Mesendoderm (in vitro differentiated cells): ENCODE measurements around the gene SDSL.

ENCODE experiments used
- DNase-seq: peaks from one replicate; pipeline ENCODE4 v3.0.0; 2013
- H2AK5ac ChIP-seq: 2 replicates; pipeline ENCODE4 v1.6.1; 2013; ENCODE audit warnings: low read length, inconsistent platforms
- H2BK120ac ChIP-seq: 2 replicates; pipeline ENCODE4 v1.6.1; 2013; ENCODE audit warnings: low read depth, mild to moderate bottlenecking, low read length, moderate library complexity, mixed read lengths
- H2BK15ac ChIP-seq: replicated peaks from 2 replicates; pipeline ENCODE4 v1.6.1; 2013; ENCODE audit warnings: low read depth, mild to moderate bottlenecking, moderate library complexity
- H2BK5ac ChIP-seq: 2 replicates; pipeline ENCODE4 v1.6.1; 2013; ENCODE audit warnings: low read length, inconsistent platforms
- H3K18ac ChIP-seq: 2 replicates; pipeline ENCODE4 v1.6.1; 2013; ENCODE audit warnings: mild to moderate bottlenecking, low read length, mixed read lengths
- H3K23ac ChIP-seq: one replicate; pipeline ENCODE4 v1.6.1; 2013; ENCODE audit warnings: low read length
- H3K27ac ChIP-seq: 2 replicates; pipeline ENCODE4 v1.5.1; 2013; ENCODE audit warnings: low read depth, mild to moderate bottlenecking, inconsistent platforms, low read length, moderate library complexity
- H3K27me3 ChIP-seq: 2 replicates; pipeline ENCODE4 v1.6.1; 2013; ENCODE audit warnings: low read length, control low read depth, mild to moderate bottlenecking, inconsistent platforms; ENCODE audit not compliant: insufficient read depth, poor library complexity
- H3K36me3 ChIP-seq: 2 replicates; pipeline ENCODE4 v1.6.1; 2013; ENCODE audit warnings: low read length, inconsistent platforms; ENCODE audit not compliant: control insufficient read depth, insufficient read depth
- H3K4ac ChIP-seq: one replicate; pipeline ENCODE4 v1.6.1; 2013; ENCODE audit warnings: low read depth, mild to moderate bottlenecking, low read length, moderate library complexity
- H3K4me1 ChIP-seq: 2 replicates; pipeline ENCODE4 v1.6.1; 2013; ENCODE audit warnings: low read depth, low read length, inconsistent platforms; ENCODE audit not compliant: control insufficient read depth
- H3K4me2 ChIP-seq: 2 replicates; pipeline ENCODE4 v1.6.1; 2013; ENCODE audit warnings: low read length
- H3K4me3 ChIP-seq: 2 replicates; pipeline ENCODE4 v1.5.1; 2013; ENCODE audit warnings: mild to moderate bottlenecking, low read length
- H3K56ac ChIP-seq: one replicate; pipeline ENCODE4 v1.6.1; 2013; ENCODE audit warnings: low read length
- H3K79me1 ChIP-seq: 2 replicates; pipeline ENCODE4 v1.6.1; 2013; ENCODE audit warnings: low read length, inconsistent platforms
- H3K79me2 ChIP-seq: 2 replicates; pipeline ENCODE4 v1.6.1; 2013; ENCODE audit warnings: mild to moderate bottlenecking, low read length; ENCODE audit not compliant: control insufficient read depth, insufficient read depth
- H3K9ac ChIP-seq: 2 replicates; pipeline ENCODE4 v1.6.1; 2013; ENCODE audit warnings: low read length, inconsistent platforms
- H4K5ac ChIP-seq: one replicate; pipeline ENCODE4 v1.6.1; 2013; ENCODE audit warnings: low read length
- H4K8ac ChIP-seq: one replicate; pipeline ENCODE4 v1.6.1; 2013; ENCODE audit warnings: low read depth, mild to moderate bottlenecking, control low read depth, low read length, moderate library complexity
- WGBS: extraction: QIAGEN DNeasy Blood & Tissue Kit; methylation state at CpG from one replicate; pipeline ENCODE4 v1.1.7; 2013; ENCODE audit warnings: low lambda C conversion rate, missing lambda C conversion rate; ENCODE audit not compliant: insufficient coverage; ENCODE audit errors: extremely low coverage; 5-methylcytosine and 5-hydroxymethylcytosine counted together

SDSL gene

GRCh38 chr12:113437729-113438100, 15.5 kb downstream of the SDSL start:
- no peak overlapping the region for H2BK5ac ChIP-seq
- no peak overlapping the region for H3K18ac ChIP-seq
- no peak overlapping the region for H4K5ac ChIP-seq
- no peak overlapping the region for H2AK5ac ChIP-seq
- no peak overlapping the region for H3K56ac ChIP-seq
- no peaks in the 10 kb centered on the region for H3K79me2 ChIP-seq
- no CpG with 5 or more reads among the region's 9 CpGs for WGBS
- H2BK120ac ChIP-seq: no peak overlapping the region
- no peak overlapping the region for H2BK15ac ChIP-seq
- no peak overlapping the region for H4K8ac ChIP-seq
- DNase-seq: no peak
- no peak overlapping the region for H3K27ac ChIP-seq
- H3K4me3 ChIP-seq: no peak overlapping the region
- H3K27me3 ChIP-seq: no peaks in the 10 kb centered on the region
- no peak overlapping the region for H3K23ac ChIP-seq
- H3K4ac ChIP-seq: no peak overlapping the region
- H3K79me1 ChIP-seq: no peaks in the 10 kb centered on the region
- H3K36me3 ChIP-seq: no peaks in the 10 kb centered on the region
- H3K9ac ChIP-seq: no peak overlapping the region
- no peak overlapping the region for H3K4me2 ChIP-seq
- no peaks in the 10 kb centered on the region for H3K4me1 ChIP-seq

GRCh38 chr12:113438523-113439300, 16.5 kb downstream of the SDSL start:
- Histone ChIP-seq H2BK120ac (no peak overlapping the region), H3K4me3 (no peak overlapping the region), H2BK15ac (no peak overlapping the region), H3K23ac (no peak overlapping the region), H3K4me2 (no peak overlapping the region), H4K5ac (no peak overlapping the region), H3K4ac (no peak overlapping the region), H2AK5ac (no peak overlapping the region), H3K9ac (no peak overlapping the region), H3K56ac (no peak overlapping the region), H2BK5ac (no peak overlapping the region), H3K18ac (no peak overlapping the region), H3K4me1 (no peaks in the 10 kb centered on the region), H3K27me3 (no peaks in the 10 kb centered on the region), H4K8ac (no peak overlapping the region), H3K79me1 (no peaks in the 10 kb centered on the region), H3K36me3 (no peaks in the 10 kb centered on the region), H3K27ac (no peak overlapping the region), H3K79me2 (no peaks in the 10 kb centered on the region)
- DNase-seq: no peak
- 100% methylated on average over 2 of the region's 4 CpGs for WGBS

GRCh38 chr12:113439301-113439597, 17.1 kb downstream of the SDSL start:
- H3K36me3 ChIP-seq: no peaks in the 10 kb centered on the region
- no peak overlapping the region for H3K27ac ChIP-seq
- H3K4me1 ChIP-seq: no peaks in the 10 kb centered on the region
- H3K4me2 ChIP-seq: no peak overlapping the region
- no peak overlapping the region for H4K8ac ChIP-seq
- no peak overlapping the region for H2AK5ac ChIP-seq
- no peak overlapping the region for H3K4me3 ChIP-seq
- H3K9ac ChIP-seq: no peak overlapping the region
- WGBS: 100% methylated on average over 1 of the region's 4 CpGs
- H3K27me3 ChIP-seq: no peaks in the 10 kb centered on the region
- H3K23ac ChIP-seq: no peak overlapping the region
- H3K79me1 ChIP-seq: no peaks in the 10 kb centered on the region
- DNase-seq: no peak
- H3K79me2 ChIP-seq: no peaks in the 10 kb centered on the region
- no peak overlapping the region for H3K56ac ChIP-seq
- no peak overlapping the region for H4K5ac ChIP-seq
- no peak overlapping the region for H2BK15ac ChIP-seq
- H3K4ac ChIP-seq: no peak overlapping the region
- H3K18ac ChIP-seq: no peak overlapping the region
- no peak overlapping the region for H2BK120ac ChIP-seq
- no peak overlapping the region for H2BK5ac ChIP-seq

- Histone ChIP-seq H3K23ac (no peak overlapping the region), H3K9ac (no peak overlapping the region), H3K27ac (no peak overlapping the region), H2BK5ac (no peak overlapping the region), H2BK15ac (no peak overlapping the region), H3K36me3 (no peaks in the 10 kb centered on the region), H3K4me2 (no peak overlapping the region), H4K5ac (no peak overlapping the region), H3K79me1 (no peaks in the 10 kb centered on the region), H3K56ac (no peak overlapping the region), H3K79me2 (no peaks in the 10 kb centered on the region), H2AK5ac (no peak overlapping the region), H3K27me3 (no peaks in the 10 kb centered on the region), H3K4me1 (no peaks in the 10 kb centered on the region), H4K8ac (no peak overlapping the region), H3K18ac (no peak overlapping the region), H2BK120ac (no peak overlapping the region), H3K4me3 (no peak overlapping the region), H3K4ac (no peak overlapping the region)
- peak; percentile 78 for DNase-seq
- WGBS: no CpG with 5 or more reads among the region's 8 CpGs
These were observed 17.4 kb downstream of the SDSL start for GRCh38 chr12:113439606-113440030.

GRCh38 chr12:113440336-113440735, 18.2 kb downstream of the SDSL start:
- Histone ChIP-seq H3K79me1 (no peaks in the 10 kb centered on the region), H3K79me2 (no peaks in the 10 kb centered on the region), H4K5ac (no peak overlapping the region), H3K27ac (no peak overlapping the region), H3K18ac (no peak overlapping the region), H2BK15ac (no peak overlapping the region), H3K4me2 (no peak overlapping the region), H4K8ac (no peak overlapping the region), H3K23ac (no peak overlapping the region), H2AK5ac (no peak overlapping the region), H3K27me3 (no peaks in the 10 kb centered on the region), H3K4ac (no peak overlapping the region), H3K4me3 (no peak overlapping the region), H2BK120ac (no peak overlapping the region), H3K36me3 (no peaks in the 10 kb centered on the region), H3K9ac (no peak overlapping the region), H2BK5ac (no peak overlapping the region), H3K4me1 (no peaks in the 10 kb centered on the region), H3K56ac (no peak overlapping the region)
- WGBS: no CpG with 5 or more reads among the region's 7 CpGs
- no peak for DNase-seq
